ENCODE data around the gene DSCAML1. TPM values are rescaled to one million over a fixed set of nuclear protein-coding genes. Genes with fewer than 3 reads are reported as not detected.

The DSCAML1 gene
- total and polyA plus RNA-seq, 2 of the 8 experiments (the other 6 are each of a cell fraction or from before 2014, with no cell fraction given): 0.19 to 0.24 TPM

GRCh38 chr11:117836077-117836960, 39.3 kb upstream of the DSCAML1 start:
- CTCF ChIA-PET (ENCODE audit: partially characterized antibody): interaction anchor here (4.6 to 11.9 kb wide), 2 partner anchors 17 to 111 kb away, joined by 22 to 91 read pairs; no protein-coding TSS in a partner anchor
- H3K27ac ChIP-seq (ENCODE audit: low read depth, low read length): no peak overlapping the region
- FAIRE-seq: no peak

More at GRCh38 chr11:117836077-117836960, 39.3 kb upstream of the DSCAML1 start:
- no peak overlapping the region for H3K4ac ChIP-seq (replicated peaks; ENCODE audit: insufficient read length, low read depth, low read length)
- no peaks in the 10 kb centered on the region for H3K9me3 ChIP-seq (ENCODE audit: insufficient read depth in 2 of 2, low read depth in 1 of 2, low read length in 1 of 2)
- no peak overlapping the region for H2BK12ac ChIP-seq (ENCODE audit: low read depth, low read length)
- H3K36me3 ChIP-seq (ENCODE audit: control insufficient read depth in 2 of 4, insufficient read depth in 4 of 4, low read length in 3 of 4): no peaks in the 10 kb centered on the region; a peak in 1 of 8 replicates
- no peaks in the 10 kb centered on the region for H3K27me3 ChIP-seq (replicated peaks in 1 of 4; ENCODE audit: control insufficient read depth in 3 of 4, extremely low read depth in 1 of 4, insufficient read depth in 3 of 4, low read length in 3 of 4)
- no peak overlapping the region for H2BK5ac ChIP-seq (ENCODE audit: low read depth, low read length)
- H3K56ac ChIP-seq (replicated peaks; ENCODE audit: insufficient read length, low read depth, low read length): no peak overlapping the region
- no peak overlapping the region for H3K4me3 ChIP-seq (ENCODE audit: extremely low read depth in 1 of 4, insufficient read depth in 2 of 4, low read depth in 3 of 4, low read length in 4 of 4)
- H3K4me2 ChIP-seq (ENCODE audit: insufficient read depth in 1 of 2, low read depth in 2 of 2, low read length in 2 of 2): no peak overlapping the region
- no peak overlapping the region for H2AK5ac ChIP-seq (ENCODE audit: low read depth, low read length)
- POLR2A ChIA-PET (ENCODE audit: partially characterized antibody): no interaction called here
- no peak overlapping the region for H2AFZ ChIP-seq (ENCODE audit: low read length)
- no peaks in the 10 kb centered on the region; the same call in 1 of the 2 replicates for H3K23me2 ChIP-seq (ENCODE audit: low read depth, low read length)
- H3K4me1 ChIP-seq (replicated peaks in 1 of 4; ENCODE audit: control insufficient read depth in 3 of 4, insufficient read depth in 4 of 4, low read length in 3 of 4): peaks cover 0 to 6% (median under 1%) of the 10 kb centered on the region in 4 experiments; a peak in 2 of 7 replicates
- no peak overlapping the region for H3K18ac ChIP-seq (ENCODE audit: extremely low read depth, low read length)
- H4K8ac ChIP-seq (ENCODE audit: extremely low read depth, insufficient read depth, low read length): no peak overlapping the region
- 84 to 100% methylated on average over 2 to 13 of the region's 14 CpGs for WGBS, 2 experiments (ENCODE audit: extremely low coverage in 1 of 2, insufficient coverage in 1 of 2, insufficient read length in 1 of 2, insufficient replicate concordance in 2 of 2, low coverage in 1 of 2, low lambda C conversion rate in 2 of 2, missing lambda C conversion rate in 1 of 2)
- H4K91ac ChIP-seq (replicated peaks; ENCODE audit: insufficient read length, low read length): no peak overlapping the region
- no peak overlapping the region for H3K23ac ChIP-seq (ENCODE audit: insufficient read length)
- H2BK120ac ChIP-seq (replicated peaks; ENCODE audit: low read depth, low read length): no peak overlapping the region
- H4K5ac ChIP-seq (ENCODE audit: insufficient read length, low read depth, low read length): no peak overlapping the region
- H3K79me1 ChIP-seq (ENCODE audit: low read depth, low read length): no peaks in the 10 kb centered on the region
- H2BK15ac ChIP-seq (ENCODE audit: low read length): no peak overlapping the region
- no peaks in the 10 kb centered on the region for H3K79me2 ChIP-seq (ENCODE audit: control insufficient read depth in 1 of 2, insufficient read depth in 2 of 2, low read length in 2 of 2)
- no peak overlapping the region for H3K9ac ChIP-seq (replicated peaks in 1 of 4; ENCODE audit: extremely low read depth in 1 of 4, low read depth in 3 of 4, low read length in 3 of 4)
- H2BK20ac ChIP-seq (ENCODE audit: low read length): no peak overlapping the region
- DNase-seq (ENCODE audit: low read depth in 1 of 2, low spot score in 2 of 2): no peak
- TF ChIP-seq KDM1A (IDR thresholded peaks at IDR 0.05; ENCODE audit: borderline replicate concordance, low read length): no peak
- peak; percentile 56 for TF ChIP-seq E2F6 (IDR thresholded peaks at IDR 0.05)
- H4K20me1 ChIP-seq (replicated peaks in 1 of 2; ENCODE audit: control insufficient read depth in 1 of 2, insufficient read depth in 2 of 2, low read length in 2 of 2): no peaks in the 10 kb centered on the region
- H3K14ac ChIP-seq (ENCODE audit: insufficient read length): no peak overlapping the region

Data from H1 (cell line).